Peyer's patch (tissue), 4 donors: ENCODE data around the gene SRBD1. TPM values are rescaled to one million over a fixed set of nuclear protein-coding genes. Genes with fewer than 3 reads are reported as not detected.

ENCODE experiments used
- DNase-seq, 3 donors: peaks; one replicate each; pipeline ENCODE4 v3.0.0-alpha.2; 2017 to 2019
- H3K27ac ChIP-seq, 4 donors: fragments of 200-600 bp; sonication (generic); one replicate each; pipeline ENCODE4 v1.5.1; 2016 to 2019
- H3K27me3 ChIP-seq, 2 donors: fragments of 200-600 bp; sonication (generic); one replicate each; pipeline ENCODE4 v1.5.1; 2019
- H3K36me3 ChIP-seq, 3 donors: fragments of 200-600 bp; sonication (generic); one replicate each; pipeline ENCODE4 v1.5.1; 2016 to 2019
- H3K4me1 ChIP-seq, 4 donors: fragments of 200-600 bp; sonication (generic); one replicate each; pipeline ENCODE4 v1.5.1; 2016 to 2019
- H3K4me3 ChIP-seq, 4 donors: fragments of 200-600 bp; sonication (generic); 1 replicate in 3 of 4; 2 replicates in 1 of 4; pipeline ENCODE4 v1.5.1; 2016 to 2019; ENCODE audit warnings: mild to moderate bottlenecking in 1 of 4
- H3K9me3 ChIP-seq, 4 donors: fragments of 200-600 bp; sonication (generic); one replicate each; pipeline ENCODE4 v1.5.1; 2016 to 2019; ENCODE audit warnings: mild to moderate bottlenecking in 1 of 4
- POLR2A ChIP-seq, 2 donors: fragments of 450-650 bp; IDR thresholded peaks; one replicate each; pipeline ENCODE4 v1.5.1; 2017; ENCODE audit warnings: antibody characterized with exemption in 2 of 2, mild to moderate bottlenecking in 2 of 2, moderate library complexity in 2 of 2
- total RNA-seq, 4 donors: library from RNA; depleted of rRNA; stranded (reverse); fragments of >200 nt; gene quantifications; one replicate each; pipeline ENCODE4 v1.1.0, GENCODE V29; 2016
- TF ChIP-seq, protein P1 (sequence below), 6 experiments: fragments of 450-650 bp in 4 of 6; fragments of 200-600 bp in 2 of 6; sonication (generic) in 1 of 6; IDR thresholded peaks; one replicate each; pipeline ENCODE4 v1.5.1; 2017 to 2019; ENCODE audit warnings: antibody characterized with exemption in 6 of 6, mild to moderate bottlenecking in 3 of 6, moderate library complexity in 1 of 6

The SRBD1 gene
- total RNA-seq, 4 donors from 2014 or later = 14.9 to 32.2 (median 22.5) TPM

DNA sequence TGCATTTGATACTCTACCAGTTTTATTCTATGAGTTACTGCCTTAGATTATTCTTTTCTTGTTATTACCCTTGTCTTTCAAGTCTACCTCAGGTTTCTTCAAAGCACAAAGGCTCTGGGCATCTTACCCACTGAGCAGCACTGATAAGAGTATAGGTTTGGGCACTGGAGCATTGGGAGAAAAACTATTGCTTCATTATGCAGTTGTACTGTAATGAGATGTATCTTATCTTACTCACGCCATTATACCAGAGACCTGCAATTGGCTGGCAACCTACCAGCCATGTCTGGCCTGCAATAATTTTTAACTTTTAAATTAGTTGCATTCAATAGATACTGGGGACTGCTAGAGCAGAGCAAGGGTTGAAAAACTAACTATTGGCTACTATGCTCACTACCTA is 18.9 kb upstream of the SRBD1 start:
- Histone ChIP-seq H3K27me3 (no peaks in the 10 kb centered on the region), H3K27ac (no peak overlapping the region), H3K9me3 (no peaks in the 10 kb centered on the region), H3K4me1 (no peaks in the 10 kb centered on the region), H3K4me3 (no peak overlapping the region), H3K36me3 (no peaks in the 10 kb centered on the region)
- DNase-seq = no peak
- TF ChIP-seq, protein P1, sequence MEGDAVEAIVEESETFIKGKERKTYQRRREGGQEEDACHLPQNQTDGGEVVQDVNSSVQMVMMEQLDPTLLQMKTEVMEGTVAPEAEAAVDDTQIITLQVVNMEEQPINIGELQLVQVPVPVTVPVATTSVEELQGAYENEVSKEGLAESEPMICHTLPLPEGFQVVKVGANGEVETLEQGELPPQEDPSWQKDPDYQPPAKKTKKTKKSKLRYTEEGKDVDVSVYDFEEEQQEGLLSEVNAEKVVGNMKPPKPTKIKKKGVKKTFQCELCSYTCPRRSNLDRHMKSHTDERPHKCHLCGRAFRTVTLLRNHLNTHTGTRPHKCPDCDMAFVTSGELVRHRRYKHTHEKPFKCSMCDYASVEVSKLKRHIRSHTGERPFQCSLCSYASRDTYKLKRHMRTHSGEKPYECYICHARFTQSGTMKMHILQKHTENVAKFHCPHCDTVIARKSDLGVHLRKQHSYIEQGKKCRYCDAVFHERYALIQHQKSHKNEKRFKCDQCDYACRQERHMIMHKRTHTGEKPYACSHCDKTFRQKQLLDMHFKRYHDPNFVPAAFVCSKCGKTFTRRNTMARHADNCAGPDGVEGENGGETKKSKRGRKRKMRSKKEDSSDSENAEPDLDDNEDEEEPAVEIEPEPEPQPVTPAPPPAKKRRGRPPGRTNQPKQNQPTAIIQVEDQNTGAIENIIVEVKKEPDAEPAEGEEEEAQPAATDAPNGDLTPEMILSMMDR (IDR thresholded peaks at IDR 0.05) = no peak
- TF ChIP-seq POLR2A (IDR thresholded peaks at IDR 0.05) = no peak

DNA sequence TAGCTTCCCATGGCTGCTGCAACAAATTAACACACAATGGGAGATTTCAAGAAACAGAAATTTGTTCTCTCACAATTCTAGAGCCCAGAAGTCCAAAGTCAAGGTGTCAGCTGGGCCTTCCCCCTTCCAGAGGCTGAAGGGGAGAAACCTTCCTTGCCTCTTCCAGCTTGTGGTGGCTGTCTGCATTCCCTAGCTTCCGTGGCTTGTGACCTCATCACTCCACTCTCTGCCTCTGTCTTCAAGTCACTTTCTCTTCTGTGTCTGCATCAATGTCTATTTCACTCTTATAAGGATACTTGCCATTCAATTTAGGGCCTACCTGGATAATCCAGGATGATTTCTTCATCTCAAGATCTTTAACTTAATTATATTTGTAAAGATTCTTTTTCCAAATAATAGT is 16.8 kb upstream of the SRBD1 start:
- Histone ChIP-seq H3K27me3 (no peaks in the 10 kb centered on the region), H3K4me1 (no peaks in the 10 kb centered on the region), H3K36me3 (no peaks in the 10 kb centered on the region), H3K4me3 (no peak overlapping the region), H3K27ac (no peak overlapping the region), H3K9me3 (no peaks in the 10 kb centered on the region)
- no peak for DNase-seq
- TF ChIP-seq, protein P1 (IDR thresholded peaks at IDR 0.05) = no peak
- no peak for TF ChIP-seq POLR2A (IDR thresholded peaks at IDR 0.05)

DNA sequence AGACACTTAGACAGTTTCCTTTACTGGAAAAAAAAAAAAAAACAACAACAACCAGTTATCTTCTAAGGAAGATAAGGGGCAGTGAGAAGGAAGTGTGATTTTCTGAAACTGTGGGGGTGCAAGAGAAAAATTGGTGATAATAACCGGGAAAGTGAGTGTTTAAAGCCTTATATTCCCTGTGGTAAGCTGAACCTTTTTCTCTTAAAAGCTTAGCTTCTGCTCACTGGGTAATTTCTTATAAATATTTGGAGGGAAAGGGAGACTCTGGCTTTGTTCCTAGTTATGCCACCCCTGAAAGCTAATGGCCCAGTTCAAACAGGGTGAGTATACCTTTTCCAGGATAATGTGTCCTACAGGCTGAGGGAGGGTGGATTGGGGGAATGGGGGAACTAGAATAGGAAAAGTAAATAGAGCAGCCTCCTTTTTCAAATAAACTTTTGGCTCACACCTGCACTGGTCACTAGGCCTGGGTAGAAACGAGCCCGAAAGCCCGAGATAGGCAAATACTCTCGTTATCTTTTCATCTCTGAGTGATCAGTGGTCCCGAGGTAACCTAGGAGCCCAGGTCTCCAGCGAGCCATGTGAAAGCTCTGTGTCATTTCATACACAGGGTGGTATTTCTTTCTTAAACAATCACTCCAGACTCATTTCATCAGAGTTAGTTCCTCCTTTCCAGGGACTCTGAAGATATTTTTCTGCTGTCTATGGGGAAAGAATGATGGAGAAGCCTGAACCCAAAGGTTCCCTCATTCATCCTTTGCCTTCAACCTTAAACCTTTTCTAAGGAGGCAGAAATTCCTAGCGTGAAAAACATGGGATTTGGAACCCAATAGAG is 15.5 kb upstream of the SRBD1 start:
- no peak for DNase-seq
- TF ChIP-seq POLR2A (IDR thresholded peaks at IDR 0.05) = no peak
- TF ChIP-seq, protein P1 (IDR thresholded peaks at IDR 0.05) = no peak
- no peak overlapping the region for H3K27ac ChIP-seq

DNA sequence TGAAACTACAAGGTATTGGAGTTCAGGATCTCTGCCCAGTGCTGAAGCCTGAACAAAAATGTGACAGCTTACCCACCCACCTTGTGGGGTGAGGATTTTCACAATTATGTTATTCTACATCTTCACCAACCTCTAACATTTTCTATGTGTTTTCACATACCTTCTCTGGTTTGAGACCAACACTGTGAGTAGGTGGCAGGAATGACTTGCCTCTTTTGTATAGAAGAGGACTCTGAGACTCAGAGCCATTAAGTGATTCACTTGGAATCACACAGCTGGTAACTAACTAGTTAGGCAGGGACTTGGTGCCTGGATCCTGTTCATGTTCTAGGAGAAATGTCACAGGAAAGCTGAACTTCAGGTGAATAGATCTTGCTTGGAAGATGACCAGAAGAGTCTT is 14.8 kb upstream of the SRBD1 start:
- H3K4me3 ChIP-seq = no peak overlapping the region
- no peak overlapping the region for H3K27ac ChIP-seq
- no peak for TF ChIP-seq POLR2A (IDR thresholded peaks at IDR 0.05)
- TF ChIP-seq, protein P1 (IDR thresholded peaks at IDR 0.05) = no peak
- H3K9me3 ChIP-seq = no peaks in the 10 kb centered on the region
- no peaks in the 10 kb centered on the region for H3K27me3 ChIP-seq
- DNase-seq = no peak
- no peaks in the 10 kb centered on the region for H3K36me3 ChIP-seq
- no peaks in the 10 kb centered on the region for H3K4me1 ChIP-seq

More for the DNA sequence above, 15.5 kb upstream of the SRBD1 start:
- H3K9me3 ChIP-seq = no peaks in the 10 kb centered on the region
- no peak overlapping the region for H3K4me3 ChIP-seq
- no peaks in the 10 kb centered on the region for H3K36me3 ChIP-seq
- no peaks in the 10 kb centered on the region for H3K4me1 ChIP-seq
- H3K27me3 ChIP-seq = no peaks in the 10 kb centered on the region

DNA sequence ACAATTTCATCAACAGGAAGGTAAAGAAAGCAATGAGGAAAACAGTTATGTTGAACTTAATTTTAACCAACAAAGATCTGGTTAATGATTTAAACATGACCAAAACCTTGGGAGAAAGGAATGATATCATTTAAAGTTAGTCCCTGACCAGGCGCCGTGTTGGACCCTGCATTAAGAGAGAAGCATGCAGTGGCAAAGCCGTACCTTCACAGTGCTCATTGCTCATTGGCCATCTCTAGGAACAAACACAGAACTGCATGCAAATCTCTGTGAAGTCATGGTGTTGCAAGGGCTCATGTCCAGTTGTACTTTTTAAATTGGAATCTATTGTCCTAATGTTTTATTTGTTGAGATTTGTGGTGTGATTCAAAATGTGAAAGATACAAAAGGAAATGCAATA is 12.0 kb upstream of the SRBD1 start:
- Histone ChIP-seq H3K27me3 (no peaks in the 10 kb centered on the region), H3K4me1 (no peaks in the 10 kb centered on the region), H3K27ac (no peak overlapping the region), H3K4me3 (no peak overlapping the region), H3K9me3 (no peaks in the 10 kb centered on the region), H3K36me3 (no peaks in the 10 kb centered on the region)
- DNase-seq = no peak
- no peak for TF ChIP-seq POLR2A (IDR thresholded peaks at IDR 0.05)
- TF ChIP-seq, protein P1 (IDR thresholded peaks at IDR 0.05) = no peak
